Mesodermal cell (in vitro differentiated cells): ENCODE results near the gene TSPAN4.

Experiments used
- H3K27ac ChIP-seq: 2 replicates; pipeline ENCODE4 v1.7.0; 2013; ENCODE audit warnings: mild to moderate bottlenecking, low read depth, low read length, moderate library complexity; ENCODE audit not compliant: severe bottlenecking
- H3K36me3 ChIP-seq: 2 replicates; pipeline ENCODE4 v1.7.1; 2013; ENCODE audit warnings: mild to moderate bottlenecking, low read length, moderate library complexity; ENCODE audit not compliant: control insufficient read depth, insufficient read depth
- H3K4me1 ChIP-seq: one replicate; pipeline ENCODE4 v1.7.1; 2013; ENCODE audit warnings: mild to moderate bottlenecking, low read length; ENCODE audit not compliant: insufficient read depth, control insufficient read depth, poor library complexity, severe bottlenecking
- H3K4me3 ChIP-seq: 2 replicates; pipeline ENCODE4 v1.7.0; 2013; ENCODE audit warnings: low read length, control low read depth, mild to moderate bottlenecking; ENCODE audit not compliant: insufficient read depth, poor library complexity, severe bottlenecking; ENCODE audit errors: extremely low read depth
- H3K9me3 ChIP-seq: 2 replicates; pipeline ENCODE4 v1.7.1; 2013; ENCODE audit warnings: mild to moderate bottlenecking, low read length, moderate library complexity; ENCODE audit not compliant: control insufficient read depth
- WGBS, 2 experiments: methylation state at CpG; one replicate each; pipeline ENCODE4 v1.1.5; 2013; ENCODE audit warnings: missing lambda C conversion rate in 2 of 2; ENCODE audit not compliant: insufficient coverage in 2 of 2; 5-methylcytosine and 5-hydroxymethylcytosine counted together

Gene TSPAN4

DNA sequence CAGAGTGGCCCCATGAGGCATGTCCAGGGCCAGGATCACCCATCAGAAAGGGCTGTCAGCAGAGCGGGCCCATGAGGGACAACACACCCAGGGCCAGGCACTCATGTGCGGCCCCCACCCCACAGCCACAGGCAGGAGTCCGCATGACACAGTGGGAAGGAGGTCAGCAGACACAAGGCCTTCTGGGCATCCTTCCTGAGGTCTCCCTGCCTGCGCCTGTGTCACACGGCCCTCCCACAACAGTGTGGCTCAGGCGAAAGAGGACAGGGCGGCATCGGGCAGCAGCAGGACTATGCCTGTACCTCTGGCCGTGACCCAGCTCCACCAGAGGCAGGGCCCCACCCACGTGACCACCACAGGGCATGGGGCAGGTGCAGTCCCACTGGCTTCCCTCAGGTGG lies 40.9 kb downstream of the TSPAN4 start:
- Histone ChIP-seq H3K4me1 (no peaks in the 10 kb centered on the region), H3K4me3 (no peak overlapping the region), H3K9me3 (no peaks in the 10 kb centered on the region), H3K36me3 (peaks cover 54% of the 10 kb centered on the region), H3K27ac (no peak overlapping the region)
- 83 to 88% methylated on average over 10 of the region's 10 CpGs for WGBS, 2 experiments

DNA sequence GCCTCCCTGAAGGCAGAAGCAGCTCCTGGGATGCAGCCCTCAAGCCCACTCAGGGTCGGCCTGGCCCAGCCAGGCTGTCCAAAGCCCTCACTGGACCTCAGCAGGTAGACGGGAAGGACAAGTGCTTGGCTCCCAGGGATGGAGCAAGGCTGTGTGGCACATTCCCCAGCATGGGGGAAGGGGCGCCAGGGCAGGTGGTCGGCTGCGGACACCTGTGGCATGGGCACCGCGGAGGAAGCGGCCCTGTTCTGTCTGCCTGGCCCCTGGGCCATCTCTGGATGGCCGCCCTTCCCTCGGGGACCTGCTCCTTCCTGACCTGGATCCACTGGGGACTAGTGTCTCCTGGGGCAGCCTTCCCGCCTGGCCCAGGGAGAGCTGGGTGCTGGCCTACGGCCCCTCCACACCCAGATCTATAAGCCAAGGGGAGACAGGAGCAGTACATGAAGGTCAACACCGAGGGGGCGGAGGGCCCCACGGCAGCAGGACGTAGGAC lies 42.0 kb downstream of the TSPAN4 start:
- Histone ChIP-seq H3K4me1 (no peaks in the 10 kb centered on the region), H3K27ac (no peak overlapping the region), H3K9me3 (no peaks in the 10 kb centered on the region), H3K4me3 (no peak overlapping the region), H3K36me3 (peaks cover 48% of the 10 kb centered on the region)
- WGBS, 2 experiments, result 86 to 91% methylated on average over 12 to 14 of the region's 16 CpGs

DNA sequence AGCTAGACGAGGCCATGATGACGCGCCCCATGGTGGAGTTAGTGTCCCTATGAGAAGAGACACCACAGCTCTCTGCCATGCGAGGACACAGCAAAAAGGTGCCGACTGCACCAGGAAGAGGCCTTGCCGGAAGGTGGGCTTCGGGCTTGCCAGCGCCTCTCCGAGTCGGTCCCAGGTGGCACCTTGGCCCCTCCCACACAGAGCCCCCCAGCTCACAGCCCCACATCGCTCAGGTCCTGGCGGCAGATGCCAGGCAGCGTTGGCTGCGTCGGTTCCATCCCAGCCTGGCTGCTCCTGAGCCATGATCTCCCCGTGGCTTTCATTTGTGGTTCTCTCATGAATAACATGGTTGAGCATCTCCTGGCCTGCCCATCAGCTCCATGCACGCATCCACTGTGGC lies 43.9 kb downstream of the TSPAN4 start:
- Histone ChIP-seq H3K36me3 (peaks cover 32% of the 10 kb centered on the region), H3K4me3 (no peak overlapping the region), H3K27ac (no peak overlapping the region), H3K9me3 (no peaks in the 10 kb centered on the region), H3K4me1 (no peaks in the 10 kb centered on the region)
- WGBS, 2 experiments, result 94 to 95% methylated on average over 13 to 17 of the region's 17 CpGs

DNA sequence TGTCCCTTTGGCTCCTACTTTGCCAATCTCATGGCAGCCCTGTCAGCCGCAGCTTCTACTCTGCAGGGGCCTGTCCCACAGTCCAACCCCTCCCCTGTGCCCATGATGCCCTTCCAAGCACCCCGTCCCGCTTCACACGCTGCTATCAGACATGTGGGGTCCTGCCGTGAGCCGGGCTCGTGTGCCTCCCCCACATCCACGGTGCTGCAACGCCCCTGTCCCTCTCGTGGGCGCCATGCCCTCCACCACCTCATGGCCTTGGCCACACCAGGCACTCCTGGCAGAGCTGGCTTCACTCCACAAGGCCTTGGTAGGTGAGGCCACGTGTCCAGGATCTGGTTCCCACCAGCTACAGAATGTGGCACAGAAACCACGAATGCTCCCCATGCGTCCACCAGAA lies 44.9 kb downstream of the TSPAN4 start:
- no peaks in the 10 kb centered on the region for H3K9me3 ChIP-seq
- WGBS, 2 experiments, result 94 to 98% methylated on average over 14 of the region's 14 CpGs

DNA sequence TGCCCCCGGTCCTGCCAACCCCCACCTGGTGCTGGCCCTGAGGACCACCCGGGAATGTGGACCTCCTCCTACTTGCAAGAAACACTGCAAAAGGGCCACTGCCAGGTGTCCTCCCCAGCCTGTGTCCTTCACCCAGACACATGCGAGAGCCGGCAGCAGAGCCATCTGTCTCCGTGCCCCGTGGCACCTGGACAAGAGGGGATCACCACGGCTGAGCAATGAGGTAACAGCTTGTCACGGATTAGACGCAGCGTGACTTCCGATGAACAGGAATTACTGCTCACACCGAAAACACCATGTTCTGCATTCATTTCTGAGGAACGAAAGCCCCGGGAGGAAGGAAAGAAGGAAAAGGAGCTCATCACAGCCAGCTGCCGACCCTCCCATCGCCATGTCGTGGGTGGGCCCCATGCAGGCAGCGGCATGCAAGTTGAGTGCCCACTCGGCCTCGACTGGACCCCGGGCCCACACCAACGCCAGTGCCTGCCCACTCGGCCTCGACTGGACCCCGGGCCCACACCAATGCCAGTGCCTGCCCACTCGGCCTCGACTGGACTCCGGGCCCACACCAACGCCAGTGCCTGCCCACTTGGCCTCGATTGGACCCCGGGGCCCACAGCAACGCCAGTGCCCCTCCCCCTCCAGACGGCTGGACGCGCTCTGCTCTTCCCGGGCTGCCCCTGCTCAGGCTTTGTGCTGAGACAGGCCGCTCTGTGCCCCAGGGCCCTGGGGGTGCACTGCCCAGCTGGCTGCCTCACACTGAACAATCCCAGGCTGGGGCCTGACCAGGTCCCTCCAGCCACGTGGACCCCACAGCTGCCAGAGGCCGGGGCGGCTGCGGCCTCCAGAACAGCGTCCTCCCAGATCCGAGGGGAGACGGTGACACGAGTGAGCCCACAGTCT lies 45.9 kb downstream of the TSPAN4 start:
- H3K4me1 ChIP-seq, result no peaks in the 10 kb centered on the region
- H3K4me3 ChIP-seq, result no peak overlapping the region
- 95 to 97% methylated on average over 31 to 44 of the region's 45 CpGs for WGBS, 2 experiments
- no peak overlapping the region for H3K27ac ChIP-seq
- peaks cover 16% of the 10 kb centered on the region for H3K36me3 ChIP-seq
- H3K9me3 ChIP-seq, result no peaks in the 10 kb centered on the region

More for the DNA sequence above, 44.9 kb downstream of the TSPAN4 start:
- no peaks in the 10 kb centered on the region for H3K4me1 ChIP-seq
- peaks cover 24% of the 10 kb centered on the region for H3K36me3 ChIP-seq
- no peak overlapping the region for H3K27ac ChIP-seq
- no peak overlapping the region for H3K4me3 ChIP-seq

DNA sequence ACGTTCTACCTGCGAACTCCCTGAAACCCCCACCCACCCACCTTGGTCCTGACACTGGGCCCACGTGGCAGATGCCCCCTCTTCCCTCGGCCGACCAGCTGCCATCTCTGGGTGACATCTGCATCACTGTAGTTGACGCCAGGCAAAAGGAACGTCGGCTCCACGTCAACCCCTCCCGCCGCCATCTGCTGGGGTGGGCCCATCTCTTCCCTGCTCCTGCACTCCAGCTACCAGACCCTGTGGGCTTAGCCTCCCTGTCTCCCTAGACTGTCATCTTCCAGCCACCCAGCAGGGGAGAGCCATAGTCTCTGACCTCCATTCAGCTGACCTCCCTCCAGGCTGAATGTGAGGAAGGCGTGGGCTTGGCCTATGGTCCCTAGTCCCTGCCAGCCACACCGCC lies 46.6 kb downstream of the TSPAN4 start:
- 90 to 96% methylated on average over 13 of the region's 13 CpGs for WGBS, 2 experiments

DNA sequence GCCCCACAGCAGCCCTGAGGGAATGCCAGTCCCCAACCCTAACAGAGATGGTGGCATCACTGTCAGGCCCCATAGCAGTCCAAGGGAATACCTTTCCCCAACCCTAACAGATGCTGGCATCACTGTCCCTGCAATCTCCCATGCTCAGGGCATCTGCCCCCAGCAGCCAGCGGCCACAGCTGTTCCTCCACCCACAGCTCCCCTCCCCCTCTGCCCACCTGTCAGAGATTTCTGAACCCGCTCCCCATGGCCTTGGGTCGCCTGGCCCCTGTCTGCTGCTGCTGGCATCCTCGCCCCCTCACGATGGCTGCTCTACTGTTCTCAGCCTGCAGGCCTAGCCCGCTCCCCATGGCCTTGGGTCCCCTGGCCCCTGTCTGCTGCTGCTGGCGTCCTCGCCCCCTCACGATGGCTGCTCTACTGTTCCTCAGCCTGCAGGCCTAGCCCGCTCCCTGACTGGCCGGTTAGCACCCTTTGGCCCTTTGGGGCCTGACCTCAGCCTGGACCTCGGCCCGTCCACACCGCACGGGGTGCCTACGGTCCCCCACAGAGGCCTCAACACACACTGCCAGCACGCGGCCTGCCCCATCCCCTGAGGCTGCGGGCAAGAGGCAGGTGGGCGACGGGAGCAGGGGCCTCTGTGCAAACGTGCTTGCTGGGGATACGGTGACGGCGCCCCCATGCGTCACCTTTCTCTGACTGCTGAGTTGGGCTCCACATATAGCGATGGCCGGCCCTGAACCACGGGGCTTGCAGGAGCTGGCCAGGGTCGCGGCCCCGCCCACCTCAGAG lies 47.2 kb downstream of the TSPAN4 start:
- H3K36me3 ChIP-seq, result peaks cover 18% of the 10 kb centered on the region
- H3K4me3 ChIP-seq, result no peak overlapping the region
- H3K4me1 ChIP-seq, result no peaks in the 10 kb centered on the region
- H3K9me3 ChIP-seq, result no peaks in the 10 kb centered on the region
- WGBS, 2 experiments, result 89 to 96% methylated on average over 30 of the region's 32 CpGs
- no peak overlapping the region for H3K27ac ChIP-seq

More for the DNA sequence above, 46.6 kb downstream of the TSPAN4 start:
- no peak overlapping the region for H3K27ac ChIP-seq
- H3K36me3 ChIP-seq, result peaks cover 18% of the 10 kb centered on the region
- H3K4me3 ChIP-seq, result no peak overlapping the region
- H3K4me1 ChIP-seq, result no peaks in the 10 kb centered on the region
- no peaks in the 10 kb centered on the region for H3K9me3 ChIP-seq

DNA sequence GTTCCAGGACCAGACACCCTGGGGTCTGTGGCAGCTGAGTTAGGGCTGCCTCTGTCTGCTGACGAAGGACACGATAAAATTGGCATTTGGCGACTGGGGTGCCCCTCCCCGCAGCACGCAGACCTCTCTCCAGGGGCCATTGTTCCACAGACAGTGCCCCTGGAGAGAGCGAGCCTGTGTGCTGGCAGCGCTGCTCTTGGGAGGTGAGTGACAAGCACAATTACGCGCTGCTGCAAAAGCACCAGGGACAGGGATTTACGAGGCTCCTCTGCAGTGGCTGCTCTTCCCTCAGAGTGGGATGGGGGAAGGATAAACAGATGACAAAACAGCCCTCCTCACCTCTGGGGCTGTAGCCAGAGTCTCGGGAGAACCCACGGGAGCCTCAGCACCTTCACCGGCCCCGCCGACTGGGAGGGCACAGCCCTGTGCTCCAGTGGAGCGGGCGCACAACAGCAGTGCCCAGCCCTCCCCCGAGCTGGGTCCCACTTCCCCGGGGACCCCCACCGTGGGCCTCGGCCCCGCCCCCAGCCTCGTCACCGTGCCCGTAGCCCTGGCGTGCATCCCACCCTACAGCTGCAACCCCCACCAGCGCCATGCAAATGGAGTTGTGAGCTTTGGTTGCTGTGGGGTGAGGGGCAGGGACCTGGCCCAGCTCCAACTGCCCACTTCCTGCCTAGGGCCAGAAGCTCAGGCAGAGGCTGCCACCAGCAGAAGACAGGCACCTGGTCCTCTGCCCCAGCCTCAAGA lies 48.3 kb downstream of the TSPAN4 start:
- peaks cover 12% of the 10 kb centered on the region for H3K36me3 ChIP-seq
- H3K4me3 ChIP-seq, result no peak overlapping the region
- 78 to 86% methylated on average over 9 to 17 of the region's 27 CpGs for WGBS, 2 experiments
- no peak overlapping the region for H3K27ac ChIP-seq
- no peaks in the 10 kb centered on the region for H3K9me3 ChIP-seq
- H3K4me1 ChIP-seq, result no peaks in the 10 kb centered on the region

DNA sequence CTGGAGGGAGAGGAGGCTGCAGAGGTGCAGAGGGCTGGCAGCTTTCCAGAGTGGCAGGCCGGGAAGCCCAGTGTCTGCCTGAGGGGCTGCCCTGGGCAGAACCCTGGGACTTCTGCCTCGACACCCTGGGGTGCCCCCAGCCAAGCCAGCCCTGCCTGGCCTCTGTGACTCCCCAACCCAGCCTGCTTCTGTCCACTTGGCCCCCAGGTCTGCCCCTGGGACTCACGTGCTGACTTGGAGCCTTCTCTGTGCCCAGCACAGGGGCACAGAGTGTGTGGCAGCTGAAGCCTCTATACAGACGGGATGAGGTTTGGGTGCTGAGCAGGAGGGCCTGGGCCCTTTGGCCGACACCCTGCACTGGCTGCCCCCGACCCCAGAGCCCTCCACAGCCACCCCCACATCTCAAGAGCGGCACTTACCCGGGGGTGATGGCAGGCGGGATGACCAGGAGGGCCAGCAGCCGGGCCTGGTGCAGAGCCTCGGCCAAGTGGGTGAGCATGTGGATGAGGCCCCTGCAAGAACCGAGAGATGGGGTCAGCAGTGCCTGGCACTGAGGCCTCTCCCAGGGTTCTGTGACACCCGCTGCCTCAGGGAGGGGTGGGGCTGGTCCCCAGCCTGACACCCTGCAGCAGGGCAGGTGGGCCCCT lies 50.5 kb downstream of the TSPAN4 start:
- WGBS, 2 experiments, result 97 to 98% methylated on average over 8 to 10 of the region's 13 CpGs
- peaks cover 2% of the 10 kb centered on the region for H3K36me3 ChIP-seq
- H3K9me3 ChIP-seq, result no peaks in the 10 kb centered on the region
- no peak overlapping the region for H3K27ac ChIP-seq
- H3K4me1 ChIP-seq, result peaks cover 3% of the 10 kb centered on the region
- H3K4me3 ChIP-seq, result no peak overlapping the region
